ENCODE data around the gene AKIP1. TPM values are rescaled to one million over a fixed set of nuclear protein-coding genes. Genes with fewer than 3 reads are reported as not detected.
"Not testable (repeated sequence)": the region's sequence is repeated elsewhere in the genome, so short reads cannot be mapped to it uniquely, and the experiment has no call there.

Gene AKIP1, protein sequence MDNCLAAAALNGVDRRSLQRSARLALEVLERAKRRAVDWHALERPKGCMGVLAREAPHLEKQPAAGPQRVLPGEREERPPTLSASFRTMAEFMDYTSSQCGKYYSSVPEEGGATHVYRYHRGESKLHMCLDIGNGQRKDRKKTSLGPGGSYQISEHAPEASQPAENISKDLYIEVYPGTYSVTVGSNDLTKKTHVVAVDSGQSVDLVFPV
- 49.0 and 62.7 TPM in 2 replicates for total RNA-seq (2014; rRNA removed; shearing (Covaris generic))

DNA sequence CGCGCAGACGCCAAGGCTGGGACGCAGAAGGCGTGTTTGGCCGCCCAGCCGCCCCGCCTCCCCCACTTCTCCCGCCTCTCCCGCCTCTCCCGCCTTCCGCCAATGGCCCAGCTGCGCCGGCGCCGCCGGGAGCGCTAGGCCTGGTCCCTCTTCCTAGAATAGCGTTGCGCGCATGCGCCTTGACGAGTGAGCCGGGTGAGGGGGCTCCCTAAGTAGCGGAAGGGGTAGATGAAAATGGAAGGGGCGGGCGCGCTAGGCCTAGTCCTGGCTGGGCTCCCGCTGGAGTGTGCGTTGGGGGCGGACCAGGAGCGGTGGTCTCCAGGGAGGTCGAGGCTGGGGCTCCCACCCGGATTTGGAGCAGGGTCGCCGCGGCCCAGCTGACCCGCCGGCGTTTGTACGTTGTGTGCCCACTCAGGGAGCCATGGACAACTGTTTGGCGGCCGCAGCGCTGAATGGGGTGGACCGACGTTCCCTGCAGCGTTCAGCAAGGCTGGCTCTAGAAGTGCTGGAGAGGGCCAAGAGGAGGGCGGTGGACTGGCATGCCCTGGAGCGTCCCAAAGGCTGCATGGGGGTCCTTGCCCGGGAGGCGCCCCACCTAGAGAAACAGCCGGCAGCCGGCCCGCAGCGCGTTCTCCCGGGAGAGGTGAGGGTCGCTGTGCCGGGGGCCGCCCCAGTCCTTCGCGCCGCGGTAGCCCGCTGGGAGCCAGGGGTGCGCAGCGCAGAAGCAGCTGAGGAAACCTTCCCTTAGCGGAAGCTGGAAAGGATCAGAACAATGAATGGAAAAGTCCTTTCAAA lies at the start of gene AKIP1:
TSS of gene AKIP1 (plus strand) at position 161 of the 795 bp plus-strand sequence. CDS start at position 422, 261 bp downstream.
- in situ Hi-C loops (cut with HindIII; ENCODE audit: low sequenced_read_pairs): no loop called here
- DNase-seq (ENCODE audit: low spot score): peak; percentile 94

DNA sequence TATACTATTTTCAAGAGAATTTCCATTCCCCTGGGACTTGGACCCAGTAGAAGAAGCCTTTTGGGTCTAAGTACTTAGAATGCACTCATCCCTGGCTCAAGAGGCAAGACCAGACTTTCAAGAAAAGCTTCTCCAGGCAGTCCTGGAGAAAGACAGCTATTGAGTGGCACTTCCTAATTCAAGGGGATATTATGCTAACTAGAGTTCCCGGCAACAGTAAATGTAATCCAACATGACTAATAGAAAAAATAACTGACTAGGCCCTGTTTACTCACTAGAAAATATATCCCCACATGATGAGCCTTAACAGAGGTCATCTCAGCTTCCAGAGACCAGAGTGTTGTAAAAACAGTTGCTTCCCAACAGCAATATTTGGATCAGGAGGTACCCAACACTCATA lies 47.2 kb upstream of the AKIP1 start:
- no peak for DNase-seq (ENCODE audit: low spot score)
- in situ Hi-C loops (cut with HindIII; ENCODE audit: low sequenced_read_pairs): no loop called here

DNA sequence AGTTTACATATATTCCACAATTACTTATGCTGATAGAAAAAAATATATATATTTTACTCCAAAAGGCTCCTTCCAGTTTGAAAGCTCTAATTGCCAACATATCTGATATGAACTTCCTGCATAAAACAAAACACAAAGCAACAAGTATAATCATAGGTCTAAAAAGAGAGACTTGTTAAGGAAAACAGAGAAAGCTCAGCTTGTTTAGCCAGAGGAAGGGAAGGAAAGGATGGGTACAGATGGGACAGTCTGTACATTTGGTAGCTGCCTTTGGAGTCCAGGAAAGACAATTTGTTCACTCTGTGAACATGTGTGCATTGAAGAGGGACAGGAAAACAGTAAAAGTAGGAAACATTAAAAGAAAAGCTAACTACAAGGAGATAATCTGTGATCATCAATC lies 45.7 kb upstream of the AKIP1 start:
- no peak for DNase-seq (ENCODE audit: low spot score)

DNA sequence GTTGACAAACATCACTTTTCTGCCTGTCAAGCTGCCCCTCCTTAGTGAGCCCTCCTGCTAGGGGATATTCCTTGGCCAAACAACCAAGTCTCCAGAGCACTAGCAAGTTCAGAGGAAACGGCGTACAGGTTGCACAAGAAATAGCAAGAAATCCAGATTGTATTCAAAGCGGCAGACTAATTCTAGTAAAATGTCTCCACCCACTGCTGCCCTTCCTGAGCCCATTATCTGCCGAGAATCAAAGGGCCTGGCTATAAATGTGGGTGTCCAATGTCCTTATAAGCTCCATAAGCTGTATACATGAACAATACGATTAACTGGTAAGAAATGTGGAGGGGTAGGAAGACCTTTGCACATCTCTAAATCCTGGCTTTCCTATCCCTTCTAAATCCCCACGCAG lies 44.0 kb upstream of the AKIP1 start:
- in situ Hi-C loops (cut with HindIII; ENCODE audit: low sequenced_read_pairs): no loop called here
- no peak for DNase-seq (ENCODE audit: low spot score)

More for the DNA sequence above, 45.7 kb upstream of the AKIP1 start:
- in situ Hi-C loops (cut with HindIII; ENCODE audit: low sequenced_read_pairs): no loop called here

DNA sequence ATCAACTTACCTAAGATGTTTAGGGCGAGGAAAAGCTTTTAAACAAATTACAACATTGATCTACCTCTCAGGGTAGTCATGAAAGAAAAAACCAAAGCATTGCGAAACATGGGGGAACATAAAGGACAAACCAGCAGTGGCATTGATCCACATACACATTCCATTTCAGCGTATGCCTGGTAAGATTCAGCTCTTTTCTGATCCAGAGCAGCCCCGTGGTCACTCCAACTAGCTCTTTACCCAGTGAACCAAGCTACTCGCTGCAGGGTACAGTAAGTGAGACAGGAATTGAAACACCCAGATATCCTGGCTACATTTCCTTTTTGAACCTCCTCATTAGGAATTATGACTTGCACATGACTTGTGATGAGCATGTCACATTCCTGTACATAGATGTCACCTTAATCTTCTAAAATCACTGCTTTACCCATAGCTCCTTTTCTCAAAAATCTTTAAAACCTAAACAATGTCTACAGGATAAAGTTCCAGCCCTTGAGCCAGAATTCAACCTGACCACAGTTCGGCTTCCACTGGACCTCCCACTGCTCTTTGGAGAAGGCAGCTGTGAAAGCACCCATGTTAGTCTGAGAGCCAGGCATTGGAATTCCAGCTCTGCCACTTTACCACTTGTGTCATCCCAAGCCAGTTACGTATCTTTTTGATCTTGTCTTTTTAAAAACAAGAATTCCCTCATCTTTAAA lies 42.9 kb upstream of the AKIP1 start:
- in situ Hi-C loops (cut with HindIII; ENCODE audit: low sequenced_read_pairs): no loop called here
- no peak for DNase-seq (ENCODE audit: low spot score)

DNA sequence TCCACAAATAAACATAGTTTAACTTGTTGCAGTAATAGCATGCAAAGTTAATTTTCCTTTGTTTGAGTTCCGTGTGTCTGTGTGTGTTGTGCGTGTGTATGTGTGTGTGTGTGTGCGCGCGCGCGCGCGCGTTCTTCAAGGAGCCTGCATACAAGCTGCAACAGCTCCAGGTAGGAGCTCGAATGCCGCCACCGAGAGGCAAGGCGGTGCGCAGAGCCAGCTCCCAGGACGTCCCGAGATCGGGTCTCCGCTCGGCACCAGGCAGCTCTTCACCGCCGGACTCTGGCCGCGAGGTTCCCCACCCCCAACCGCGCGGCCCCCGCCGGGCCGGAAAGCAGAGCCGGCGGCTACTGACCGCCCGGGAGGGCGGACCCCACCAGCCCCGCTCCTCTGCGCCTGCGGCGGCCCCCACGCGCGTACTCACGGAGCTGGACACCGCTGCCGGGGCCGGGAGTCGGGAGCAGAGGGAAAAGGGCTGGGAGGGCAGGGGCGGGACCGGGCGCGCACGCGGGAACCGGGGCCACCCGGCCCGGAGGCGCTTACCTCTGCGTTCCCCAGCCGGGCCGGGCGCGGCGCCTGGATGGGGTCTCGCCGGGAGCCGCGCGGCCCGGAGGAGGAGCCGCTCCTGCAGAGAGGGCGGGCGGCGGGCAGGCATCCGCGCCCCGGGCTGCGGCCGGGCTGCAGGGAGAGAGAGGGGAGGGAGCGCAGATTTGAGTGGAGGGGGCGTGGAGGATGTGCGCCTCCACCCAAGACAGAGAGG lies 40.4 kb upstream of the AKIP1 start:
- in situ Hi-C loops (cut with HindIII; ENCODE audit: low sequenced_read_pairs): no loop called here

DNA sequence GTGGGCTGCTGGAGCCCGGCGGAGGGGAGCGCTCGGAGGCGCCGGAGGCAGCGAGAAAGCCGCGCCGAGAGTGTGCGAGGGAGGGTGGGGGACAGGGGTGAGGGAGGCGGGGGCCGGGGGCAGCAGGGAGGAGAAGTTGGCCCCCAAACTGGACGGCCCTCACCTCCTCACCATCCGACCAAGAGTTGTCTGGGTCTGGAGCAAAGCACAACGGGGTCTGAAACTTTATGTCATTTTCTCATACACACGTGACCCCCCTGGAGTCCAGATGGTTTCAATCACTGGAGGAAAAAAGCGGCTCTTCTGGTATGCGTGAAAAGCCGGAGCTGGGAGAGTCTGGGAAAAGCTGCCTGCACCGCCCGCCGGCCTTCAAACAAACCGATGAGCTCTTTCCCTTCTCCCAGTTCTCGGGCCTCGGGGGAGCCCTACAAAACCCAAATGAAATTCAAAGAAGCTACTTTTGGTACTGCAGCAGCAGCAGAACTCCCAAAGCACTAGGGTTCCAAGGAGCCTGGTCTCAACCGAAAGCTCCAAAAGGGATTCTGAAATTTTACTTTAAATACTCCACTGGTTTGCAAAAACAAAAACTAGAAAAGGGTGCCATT lies 39.7 kb upstream of the AKIP1 start:
- peak; percentile 75 for DNase-seq (ENCODE audit: low spot score)
- in situ Hi-C loops (cut with HindIII; ENCODE audit: low sequenced_read_pairs): no loop called here

More for the DNA sequence above, 40.4 kb upstream of the AKIP1 start:
- peak; percentile 66 for DNase-seq (ENCODE audit: low spot score)

DNA sequence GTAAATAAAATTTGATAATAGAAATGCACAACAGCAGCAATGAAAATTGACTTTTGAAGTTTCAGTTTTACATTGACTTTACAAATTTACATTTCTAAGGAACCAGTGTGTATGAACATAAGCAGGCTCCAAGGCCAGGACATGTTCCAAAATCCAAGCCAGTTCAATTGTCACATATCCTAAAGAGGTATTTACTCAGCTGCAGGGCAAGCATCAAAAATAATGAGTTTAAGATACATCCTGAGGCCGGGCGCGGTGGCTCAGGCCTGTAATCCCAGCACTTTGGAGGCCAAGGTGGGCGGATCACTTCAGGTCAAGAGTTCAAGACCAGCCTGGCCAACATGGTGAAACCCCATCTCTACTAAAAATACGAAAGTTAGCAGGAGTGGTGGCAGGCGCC lies 39.0 kb upstream of the AKIP1 start:
- DNase-seq (ENCODE audit: low spot score): no peak
- in situ Hi-C loops (cut with HindIII; ENCODE audit: low sequenced_read_pairs): no loop called here

DNA sequence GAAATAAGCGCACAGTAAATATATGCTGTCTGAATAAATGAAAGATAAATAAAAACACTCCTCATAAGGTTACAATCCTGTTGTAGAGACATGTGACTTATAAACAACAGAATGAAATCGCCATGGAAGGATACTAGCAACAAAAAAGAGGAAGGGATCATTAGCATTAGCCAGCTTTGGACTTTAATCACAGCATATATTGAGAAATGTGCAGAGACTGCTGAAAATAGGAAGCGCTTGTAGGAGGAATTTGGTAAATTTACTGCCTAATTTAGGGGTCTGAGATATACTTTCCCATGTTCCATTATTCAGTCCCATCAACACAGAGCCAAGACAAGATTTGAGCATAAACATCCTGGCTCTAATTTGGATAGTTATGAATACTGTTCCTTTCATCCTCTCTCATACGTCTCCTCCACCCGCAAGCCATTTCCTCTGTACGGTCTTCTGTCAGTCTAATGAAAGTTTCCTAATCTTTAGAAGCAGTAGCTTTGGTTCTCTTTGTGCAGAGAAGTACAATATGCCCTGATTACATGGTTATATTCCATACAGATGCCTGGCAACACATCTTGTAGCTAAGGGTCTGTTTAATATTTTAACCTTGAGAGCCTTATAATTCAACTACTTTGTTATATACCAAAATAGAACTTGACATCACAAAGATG lies 37.1 kb upstream of the AKIP1 start:
- no peak for DNase-seq (ENCODE audit: low spot score)
- in situ Hi-C loops (cut with HindIII; ENCODE audit: low sequenced_read_pairs): no loop called here

DNA sequence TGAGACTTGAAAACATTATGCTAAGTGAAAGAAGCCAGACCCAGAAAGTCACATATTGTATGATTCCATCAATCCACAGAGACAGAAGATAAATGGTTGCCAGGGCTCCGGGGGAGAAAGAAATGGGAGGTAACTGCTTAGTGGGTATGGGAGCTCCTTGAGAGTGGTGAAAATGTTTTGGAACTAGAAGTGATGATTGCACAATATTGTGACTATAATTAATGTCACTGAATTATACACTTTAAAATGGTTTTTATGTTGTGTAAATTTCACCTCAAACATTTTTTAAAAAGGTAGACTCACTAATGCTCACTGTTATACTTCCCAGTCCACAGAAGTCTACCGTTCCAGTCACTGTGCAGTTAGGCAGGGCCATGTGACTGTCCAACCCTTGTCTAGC lies 32.2 kb upstream of the AKIP1 start:
- no peak for DNase-seq (ENCODE audit: low spot score)
- in situ Hi-C loops (cut with HindIII; ENCODE audit: low sequenced_read_pairs): no loop called here

DNA sequence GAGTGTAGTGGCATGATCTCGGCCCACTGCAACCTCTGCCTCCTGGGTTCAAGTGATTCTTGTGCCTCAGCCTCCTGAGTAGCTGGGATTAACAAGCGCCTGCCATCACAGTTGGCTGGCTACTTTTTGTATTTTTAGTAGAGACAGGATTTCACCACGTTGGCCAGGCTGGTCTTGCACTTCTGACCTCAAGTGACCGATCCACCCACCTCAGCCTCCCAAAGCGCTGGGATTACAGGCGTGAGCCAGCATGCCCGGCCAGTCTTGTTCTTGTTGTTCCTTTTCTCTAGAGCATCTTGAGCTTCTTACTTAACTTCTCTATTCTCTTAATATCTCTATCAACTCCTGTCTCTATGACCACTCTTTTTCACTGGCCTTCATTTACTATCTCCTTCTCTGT lies 29.4 kb upstream of the AKIP1 start:
- in situ Hi-C loops (cut with HindIII; ENCODE audit: low sequenced_read_pairs); DNase-seq (ENCODE audit: low spot score): not testable (repeated sequence)

DNA sequence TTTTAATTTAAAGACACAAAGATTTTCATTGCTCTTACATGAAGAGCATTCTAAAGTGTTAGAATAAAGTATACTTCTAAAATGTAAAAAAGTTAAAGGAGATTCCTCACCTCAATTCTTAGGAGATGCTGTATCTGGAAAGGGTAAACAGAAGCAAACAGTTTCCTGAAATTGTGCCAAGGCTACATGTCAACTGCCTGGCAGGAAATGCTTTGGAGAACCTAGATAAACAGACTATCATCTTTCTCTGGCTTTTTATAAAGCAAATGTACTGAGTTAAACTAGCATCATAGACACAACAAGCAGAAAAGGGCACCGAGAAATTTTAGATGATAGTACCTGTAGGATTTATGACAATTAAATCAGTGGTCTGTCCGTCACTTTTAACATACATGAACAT lies 24.7 kb upstream of the AKIP1 start:
- no peak for DNase-seq (ENCODE audit: low spot score)
- in situ Hi-C loops (cut with HindIII; ENCODE audit: low sequenced_read_pairs): no loop called here

DNA sequence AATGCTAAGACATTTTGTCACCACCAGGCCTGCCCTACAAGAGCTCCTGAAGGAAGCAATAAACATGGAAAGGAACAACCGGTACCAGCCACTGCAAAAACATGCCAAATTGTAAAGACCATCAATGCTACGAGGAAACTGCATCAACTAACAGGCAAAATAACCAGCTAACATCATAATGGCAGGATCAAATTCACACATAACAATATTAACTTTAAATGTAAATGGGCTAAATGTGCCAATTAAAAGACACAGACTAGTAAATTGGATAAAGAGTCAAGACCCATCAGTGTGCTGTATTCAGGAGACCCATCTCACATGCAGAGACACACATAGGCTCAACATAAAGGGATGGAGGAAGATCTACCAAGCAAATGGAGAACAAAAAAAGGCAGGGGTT lies 19.8 kb upstream of the AKIP1 start:
- DNase-seq (ENCODE audit: low spot score); in situ Hi-C loops (cut with HindIII; ENCODE audit: low sequenced_read_pairs): not testable (repeated sequence)

DNA sequence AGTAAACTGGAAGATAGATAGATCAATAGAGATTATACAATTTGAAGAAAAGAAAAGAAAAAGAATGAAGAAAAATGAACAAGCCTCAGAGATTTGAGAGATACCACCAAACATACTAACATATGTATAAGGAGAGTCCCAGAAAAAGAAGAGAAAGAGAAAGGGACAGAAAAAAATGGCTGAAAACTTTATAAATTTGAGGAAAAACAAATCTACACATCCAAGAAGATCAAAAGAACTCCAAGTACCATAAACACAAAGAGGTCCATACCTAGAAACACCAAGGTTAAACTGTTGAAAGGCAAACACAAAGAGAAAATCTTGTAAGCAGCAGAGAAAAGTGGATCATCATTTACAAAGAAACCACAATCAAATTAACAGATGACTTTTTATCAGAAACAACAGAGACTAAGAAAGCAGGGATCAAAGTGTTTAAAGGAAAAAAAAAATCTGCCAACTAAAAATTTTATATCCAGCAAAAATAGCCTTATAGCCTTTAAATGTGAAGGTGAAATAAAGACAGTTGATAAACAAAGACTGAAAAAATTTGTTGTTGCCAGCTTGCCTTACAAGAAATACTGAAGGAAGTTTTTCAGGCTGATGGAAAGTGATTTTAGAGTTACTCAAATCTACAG lies 11.8 kb upstream of the AKIP1 start:
- in situ Hi-C loops (cut with HindIII; ENCODE audit: low sequenced_read_pairs): no loop called here
- no peak for DNase-seq (ENCODE audit: low spot score)

DNA sequence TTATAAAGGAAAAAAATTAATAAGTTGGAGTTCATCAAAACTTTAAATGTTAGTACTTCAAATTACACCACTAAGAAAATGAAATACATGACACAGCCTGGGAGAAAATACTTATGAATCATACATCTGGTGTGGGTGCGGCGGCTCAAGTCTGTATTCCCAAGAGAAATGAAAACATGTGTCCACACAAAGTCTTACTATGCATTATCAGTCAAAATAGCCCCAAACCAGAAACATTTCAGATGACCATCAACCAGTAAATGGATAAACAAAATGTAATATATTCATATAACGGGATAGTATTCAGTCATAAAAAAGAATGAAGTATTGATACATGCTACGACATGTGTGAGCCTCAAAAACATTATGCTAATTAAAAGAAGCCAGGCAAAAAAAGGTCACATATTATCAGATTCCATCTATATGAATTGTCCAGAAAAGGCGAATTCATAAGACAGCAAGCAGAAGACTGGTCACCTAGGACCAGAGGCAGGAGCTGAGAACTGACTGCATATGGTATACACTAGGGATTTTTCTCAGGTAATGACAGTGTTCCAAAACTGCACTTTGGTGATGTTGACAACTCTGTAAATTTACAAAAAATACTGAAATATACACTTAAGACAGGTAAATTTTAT lies 5.3 kb upstream of the AKIP1 start:
- DNase-seq (ENCODE audit: low spot score): no peak
- in situ Hi-C loops (cut with HindIII; ENCODE audit: low sequenced_read_pairs): no loop called here

DNA sequence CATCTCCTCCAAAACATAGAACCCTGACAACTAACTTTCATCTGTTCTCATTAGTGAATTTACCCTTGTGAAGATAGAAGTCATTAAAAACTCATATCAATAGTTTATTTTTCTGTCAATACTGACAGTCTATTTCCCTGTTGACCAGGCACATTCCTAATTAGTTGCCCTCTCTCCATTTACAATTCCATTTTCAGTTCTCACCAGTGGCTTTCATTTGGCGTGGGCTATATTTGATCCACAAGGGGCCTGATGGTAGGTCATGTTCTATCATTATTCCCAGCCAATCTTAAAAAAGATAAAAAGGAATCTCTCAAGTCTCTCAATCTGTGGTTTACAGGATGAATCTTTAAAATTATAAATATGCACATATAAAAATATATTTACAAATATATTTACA lies 3.9 kb upstream of the AKIP1 start:
- in situ Hi-C loops (cut with HindIII; ENCODE audit: low sequenced_read_pairs): no loop called here
- no peak for DNase-seq (ENCODE audit: low spot score)

DNA sequence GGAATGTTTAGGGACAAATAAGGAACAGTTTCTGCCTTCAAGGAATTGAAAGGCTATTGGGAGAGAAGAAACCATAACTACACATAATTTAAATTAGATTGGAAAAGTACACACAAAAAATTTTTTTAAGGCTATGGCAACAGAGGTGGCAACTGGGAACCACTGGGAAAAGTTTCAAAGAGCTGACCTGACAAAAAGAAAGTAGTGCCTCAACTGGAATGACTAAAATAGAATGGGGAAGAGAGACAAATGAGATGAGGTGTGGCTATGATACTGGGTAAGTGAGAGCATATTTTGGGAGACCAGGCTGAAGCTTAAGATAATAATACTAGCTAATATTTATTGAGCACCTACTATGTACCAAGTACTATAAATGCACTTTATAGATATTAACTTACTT lies 2.9 kb upstream of the AKIP1 start:
- in situ Hi-C loops (cut with HindIII; ENCODE audit: low sequenced_read_pairs): no loop called here

DNA sequence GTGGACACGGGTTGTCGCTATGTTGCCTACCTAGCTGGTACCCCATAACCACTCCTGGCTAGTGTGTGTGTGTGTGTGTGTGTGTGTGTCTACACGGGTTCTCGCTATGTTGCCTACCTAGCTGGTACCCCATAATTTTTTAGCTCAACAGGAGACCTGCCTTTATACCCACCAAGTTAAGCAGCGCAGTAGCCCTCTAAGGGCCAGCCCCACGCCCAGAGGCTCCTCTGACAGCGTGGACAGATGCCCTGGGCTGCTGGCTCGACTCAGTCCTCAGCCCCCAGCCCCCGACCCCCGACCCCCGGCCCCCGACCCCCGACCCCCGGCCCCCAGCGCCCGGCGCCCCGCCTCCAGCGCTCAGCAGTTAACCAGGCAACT lies 351 bp upstream of the AKIP1 start:
- DNase-seq (ENCODE audit: low spot score): no peak
- in situ Hi-C loops (cut with HindIII; ENCODE audit: low sequenced_read_pairs): no loop called here

More for the DNA sequence above, 2.9 kb upstream of the AKIP1 start:
- no peak for DNase-seq (ENCODE audit: low spot score)

Data from G401 (cell line).